Daoy (cell line): ENCODE data around the gene PATE4. TPM values are rescaled to one million over a fixed set of nuclear protein-coding genes. Genes with fewer than 3 reads are reported as not detected.
"Not testable (repeated sequence)": the region's sequence is repeated elsewhere in the genome, so short reads cannot be mapped to it uniquely, and the experiment has no call there.

ENCODE experiments used
- DNase-seq: peaks from one replicate; pipeline ENCODE4 v3.0.0-alpha.2; 2015; ENCODE audit warnings: low read depth
- total RNA-seq: library from RNA; depleted of rRNA; stranded (reverse); fragments of >200 nt; shearing (Covaris generic); gene quantifications from 2 replicates; pipeline ENCODE4 v1.2.3, GENCODE V29; 2014; rRNA removed

The PATE4 gene, protein sequence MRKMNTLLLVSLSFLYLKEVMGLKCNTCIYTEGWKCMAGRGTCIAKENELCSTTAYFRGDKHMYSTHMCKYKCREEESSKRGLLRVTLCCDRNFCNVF
- total RNA-seq = not detected in 2 replicates

DNA sequence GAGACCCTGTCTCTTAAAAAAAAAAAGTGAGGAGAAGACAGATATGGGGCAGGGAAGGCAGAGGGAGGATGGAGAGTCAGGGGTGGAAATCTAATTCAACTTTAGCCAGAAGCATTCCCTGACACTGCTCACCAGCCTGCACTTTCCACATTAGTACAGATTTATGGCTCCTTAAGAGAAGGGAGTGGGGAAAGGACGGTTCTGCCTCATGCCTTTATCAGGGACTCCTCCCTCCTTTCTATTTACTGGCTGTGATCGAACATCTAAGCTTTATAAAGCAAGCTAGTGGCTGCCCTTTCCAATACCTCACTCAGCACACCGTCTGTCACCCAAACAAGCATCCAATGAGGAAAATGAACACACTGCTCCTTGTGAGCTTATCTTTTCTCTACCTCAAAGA is at the start of gene PATE4:
PATE4 (plus strand) TSS at position 301 of the 400 bp plus-strand sequence; CDS start at position 345, 44 bp downstream.
- no peak for DNase-seq

DNA sequence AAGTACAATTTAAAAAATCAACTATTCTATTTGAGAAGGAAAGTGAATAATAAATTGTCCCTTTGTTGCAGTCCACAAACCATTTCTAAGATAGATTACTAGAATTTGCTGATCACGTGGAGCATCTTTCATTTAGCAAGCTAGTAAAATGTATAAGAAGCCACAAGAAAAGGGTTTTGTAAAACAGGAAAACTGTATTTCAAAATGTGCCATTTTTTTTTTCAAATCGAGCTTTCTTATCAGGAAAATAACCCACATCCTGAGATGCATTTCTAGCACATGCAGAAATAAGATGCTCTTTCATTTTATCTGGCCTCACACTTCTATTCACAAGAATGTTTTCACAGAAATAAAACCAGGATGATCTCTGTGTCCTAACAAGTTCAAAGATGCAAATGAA is 48.4 kb upstream of the PATE4 start:
- no peak for DNase-seq

DNA sequence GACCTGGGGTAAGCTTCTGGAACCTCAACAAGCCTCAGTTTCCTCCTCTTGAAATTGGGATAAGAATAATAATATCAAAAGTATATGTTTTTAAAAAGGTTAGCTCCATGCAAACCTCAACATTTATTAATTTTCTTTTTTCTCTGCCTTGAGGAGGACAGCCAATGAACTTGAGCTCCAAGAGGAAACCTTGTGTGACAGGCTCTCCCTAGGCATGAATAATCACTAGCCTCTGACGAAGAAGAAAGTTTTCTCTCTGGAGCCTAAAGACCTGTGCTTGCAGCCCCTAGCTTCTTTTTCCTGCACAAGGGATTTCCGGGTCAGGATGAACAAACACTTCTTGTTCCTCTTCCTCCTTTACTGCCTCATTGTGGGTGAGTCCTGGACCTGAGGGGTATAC is 45.3 kb upstream of the PATE4 start, which contains the start of gene PATE3:
PATE3 (plus strand) TSS at position 301 of the 400 bp plus-strand sequence; CDS start at position 326, 25 bp downstream.
- no peak for DNase-seq

DNA sequence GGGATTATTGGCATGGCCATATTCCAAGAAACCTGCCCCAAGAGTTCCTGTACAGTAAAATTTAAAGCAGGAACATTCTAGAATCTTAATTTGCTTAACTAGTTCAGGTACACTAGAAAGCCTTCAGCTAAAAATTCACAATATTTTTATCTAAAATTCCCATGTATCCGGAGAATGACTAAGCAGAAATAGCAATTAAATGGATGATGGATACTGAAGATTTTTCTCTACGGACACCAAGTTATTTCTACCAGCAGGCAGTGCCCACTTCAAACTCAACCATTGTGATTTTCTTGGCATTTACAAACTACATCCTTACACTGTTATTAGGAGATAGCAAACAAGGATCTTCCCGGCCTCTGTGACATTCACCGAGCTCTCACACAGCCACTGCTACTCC is 42.3 kb upstream of the PATE4 start:
- no peak for DNase-seq

DNA sequence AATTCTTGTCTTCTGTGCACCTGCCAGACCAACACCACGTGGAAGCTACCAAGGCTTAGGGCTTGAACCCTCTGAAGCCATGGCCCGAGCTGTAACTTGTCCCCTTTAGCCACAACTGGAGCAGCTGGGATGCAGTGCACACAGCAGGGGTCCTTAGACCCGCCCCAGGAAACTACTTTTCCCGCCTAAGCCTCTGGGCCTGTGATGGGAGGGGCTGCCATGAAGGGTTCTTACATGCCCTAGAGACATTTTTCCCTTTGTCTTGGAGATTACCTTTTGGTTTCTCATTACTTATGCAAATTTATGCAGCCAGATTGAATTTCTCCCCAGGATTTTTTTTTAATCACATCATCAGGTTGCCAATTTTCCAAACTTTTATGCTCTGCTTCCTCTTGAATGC is 35.5 kb upstream of the PATE4 start:
- no peak for DNase-seq

DNA sequence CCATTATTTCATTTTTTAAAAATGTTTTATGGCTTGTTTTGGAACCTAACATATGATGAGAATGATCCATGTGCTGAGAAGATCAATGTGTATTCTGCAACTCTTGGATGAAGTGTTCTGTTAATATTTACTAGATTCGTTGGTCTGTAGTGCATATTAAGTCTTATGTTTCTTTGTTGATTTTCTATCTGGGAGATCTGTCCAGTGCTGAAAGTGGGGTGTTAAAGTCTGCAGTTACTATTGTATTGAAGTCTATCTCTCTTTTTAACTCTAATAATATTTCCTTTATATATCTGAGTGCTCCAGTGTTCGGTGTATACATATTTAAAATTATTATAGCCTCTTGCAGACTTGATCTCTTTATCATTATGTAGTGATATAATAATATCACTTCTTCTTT is 33.3 kb upstream of the PATE4 start:
- no peak for DNase-seq

DNA sequence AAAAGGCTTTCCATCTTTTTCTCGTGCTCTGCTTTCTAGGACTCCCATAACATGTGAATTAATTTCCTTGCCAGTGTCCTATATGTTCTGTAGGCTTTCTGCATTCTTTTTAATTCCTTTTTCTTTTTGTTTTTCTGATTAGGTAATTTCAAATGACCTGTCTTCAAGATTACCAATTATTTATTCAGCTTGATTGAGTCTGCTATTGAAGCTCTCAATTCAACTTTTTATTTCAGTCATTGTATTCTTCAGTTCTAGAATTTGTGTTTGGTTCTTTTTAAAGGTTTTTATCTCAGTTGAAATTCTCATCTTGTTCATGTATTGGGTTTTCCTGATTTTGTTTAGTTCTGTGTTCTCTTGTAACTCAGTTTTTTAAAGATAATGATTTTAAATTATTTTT is 30.7 kb upstream of the PATE4 start:
- DNase-seq = no peak

DNA sequence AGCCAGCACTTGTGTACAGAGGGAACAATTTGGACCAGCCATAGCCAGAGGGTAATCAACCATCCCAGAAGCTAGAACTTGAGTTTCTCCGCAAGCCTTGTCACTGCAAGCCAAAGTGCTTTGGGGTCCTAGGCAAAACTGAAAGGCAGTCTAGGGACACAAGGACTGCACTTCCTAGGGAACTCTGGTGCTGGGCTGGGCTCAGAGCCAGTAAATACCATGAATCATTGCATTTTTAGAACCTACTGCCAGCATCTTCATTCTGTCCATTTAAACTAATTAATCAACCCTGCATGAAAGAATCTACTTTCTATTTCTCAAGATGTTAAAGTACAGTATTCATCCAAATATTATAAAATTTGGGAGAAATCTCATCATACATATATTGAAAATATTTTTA is 25.2 kb upstream of the PATE4 start:
- DNase-seq = peak; percentile 8

DNA sequence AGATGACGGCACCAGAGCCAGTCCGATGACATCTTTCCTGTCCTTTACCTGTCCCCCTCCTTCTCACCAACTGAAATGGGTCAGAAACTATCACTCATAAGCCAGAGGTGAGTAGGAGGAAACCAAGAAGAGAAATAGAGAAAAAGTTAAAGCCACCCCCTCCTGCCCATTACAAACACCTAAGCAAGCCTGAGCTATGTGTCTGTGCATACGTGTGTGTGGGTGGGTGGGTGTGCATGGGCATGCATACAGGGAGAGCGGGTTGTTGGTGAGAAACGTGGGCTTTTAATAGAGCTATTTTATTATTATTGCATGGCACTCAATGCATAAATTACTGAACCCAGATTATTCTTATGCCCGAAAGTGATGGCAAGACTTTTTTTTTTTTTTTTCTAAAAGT is 2.6 kb downstream of the PATE4 start:
- DNase-seq = no peak

DNA sequence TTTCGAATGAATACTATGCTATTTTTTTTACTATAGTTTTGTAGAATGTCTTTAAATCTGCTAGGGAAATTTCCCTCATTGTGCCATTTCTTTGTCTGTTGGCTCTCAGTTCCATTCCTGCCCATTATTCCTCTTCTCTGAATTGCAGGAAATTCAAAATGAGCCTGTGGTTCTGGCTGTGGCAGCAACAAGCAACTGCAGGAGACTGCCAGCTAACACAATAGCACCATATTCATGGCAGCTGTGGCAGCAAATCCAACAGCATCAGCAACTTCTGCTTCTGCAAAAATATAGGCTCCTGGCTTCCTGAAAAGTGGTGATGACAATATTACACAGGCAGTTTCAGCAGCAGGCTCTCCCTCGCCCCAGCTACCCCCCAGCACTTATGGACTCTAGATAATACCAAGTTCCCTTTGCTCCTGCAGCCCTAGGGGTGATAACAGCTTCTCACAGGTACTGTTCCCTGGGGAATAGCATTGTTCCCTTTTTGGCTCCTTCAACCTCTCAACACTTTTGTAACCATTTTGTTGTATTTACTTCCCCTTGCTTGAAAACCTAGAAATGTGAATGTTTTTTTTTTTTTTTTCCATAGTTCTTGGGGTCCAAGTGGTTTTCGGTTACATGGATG is 9.3 kb downstream of the PATE4 start:
- no peak for DNase-seq

DNA sequence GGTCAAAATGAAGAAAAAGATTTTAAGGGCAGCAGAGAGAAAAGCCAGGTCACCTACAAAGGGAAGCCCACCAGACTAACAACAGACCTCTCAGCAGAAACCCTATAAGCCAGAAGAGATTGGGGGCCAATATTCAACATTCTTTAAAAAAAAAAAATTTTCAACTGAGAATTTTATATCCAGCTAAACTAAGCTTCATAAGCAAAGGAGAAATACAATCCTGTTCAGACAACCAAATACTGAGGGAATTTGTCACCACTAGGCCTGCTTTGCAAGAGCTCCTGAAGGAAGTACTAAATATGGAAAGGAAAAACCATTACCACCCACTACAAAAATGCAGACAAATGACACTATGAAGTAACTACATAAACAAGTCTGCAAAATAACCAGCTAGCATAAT is 13.1 kb downstream of the PATE4 start:
- DNase-seq = no peak

DNA sequence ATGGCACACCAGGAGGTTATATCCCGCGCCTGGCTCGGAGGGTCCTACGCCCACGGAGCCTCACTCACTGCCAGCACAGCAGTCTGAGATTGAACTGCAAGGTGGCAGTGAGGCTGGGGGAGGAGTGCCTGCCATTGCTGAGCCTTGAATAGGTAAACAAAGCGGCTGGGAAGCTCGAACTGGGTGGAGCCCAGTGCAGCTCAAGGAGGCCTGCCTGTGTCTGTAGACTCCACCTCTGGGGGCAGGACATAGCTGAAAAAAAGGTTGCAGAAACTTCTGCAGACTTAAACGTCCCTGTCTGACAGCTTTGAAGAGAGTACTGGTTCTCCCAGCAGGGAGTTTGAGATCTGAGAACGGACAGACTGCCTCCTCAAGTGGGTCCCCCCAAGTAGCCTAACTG is 24.6 kb downstream of the PATE4 start:
- DNase-seq = not testable (repeated sequence)

DNA sequence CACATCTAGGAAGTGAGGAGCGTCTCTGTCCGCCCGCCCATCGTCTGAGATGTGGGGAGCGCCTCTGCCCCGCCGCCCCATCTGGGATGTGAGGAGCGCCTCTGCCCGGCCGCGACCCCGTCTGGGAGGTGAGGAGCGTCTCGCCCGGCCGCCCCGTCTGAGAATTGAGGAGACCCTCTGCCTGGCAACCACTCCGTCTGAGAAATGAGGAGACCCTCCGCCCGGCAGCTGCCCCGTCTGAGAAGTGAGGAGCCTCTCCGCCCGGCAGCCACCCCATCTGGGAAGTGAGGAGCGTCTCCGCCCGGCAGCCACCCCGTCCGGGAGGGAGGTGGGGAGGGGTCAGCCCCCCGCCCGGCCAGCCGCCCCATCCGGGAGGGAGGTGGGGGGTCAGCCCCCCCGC is 29.7 kb downstream of the PATE4 start:
- DNase-seq = not testable (repeated sequence)

DNA sequence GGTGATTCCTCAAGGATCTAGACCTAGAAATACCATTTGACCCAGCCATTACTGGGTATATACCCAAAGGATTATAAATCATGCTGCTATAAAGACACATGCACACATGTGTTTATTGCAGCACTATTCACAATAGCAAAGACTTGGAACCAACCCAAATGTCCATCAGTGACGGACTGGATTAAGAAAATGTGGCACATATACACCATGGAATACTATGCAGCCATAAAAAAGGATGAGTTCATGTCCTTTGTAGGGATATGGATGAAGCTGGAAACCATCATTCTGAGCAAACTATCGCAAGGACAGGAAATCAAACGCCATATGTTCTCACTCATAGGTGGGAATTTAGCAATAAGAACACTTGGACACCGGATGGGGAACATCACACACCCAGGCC is 32.2 kb downstream of the PATE4 start:
- not testable (repeated sequence) for DNase-seq

DNA sequence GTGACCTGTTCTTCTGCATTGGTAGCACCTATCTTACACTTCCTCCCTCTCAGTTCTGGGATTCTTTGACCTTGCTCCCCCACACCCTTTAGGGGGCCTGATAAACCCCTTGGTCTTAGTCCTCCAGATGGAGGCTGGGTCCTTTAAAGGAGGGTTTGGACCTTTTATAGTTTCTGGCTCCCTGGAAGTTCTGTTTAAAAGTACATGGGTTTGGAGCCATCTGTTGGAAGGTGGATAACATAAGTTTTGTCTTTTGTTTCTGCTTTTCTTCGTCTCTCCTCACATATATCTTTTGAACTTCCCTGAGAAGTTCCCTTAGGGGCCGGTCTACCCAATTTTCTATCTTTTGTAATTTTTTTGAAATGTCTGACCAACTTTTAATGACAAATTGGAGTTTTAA is 36.4 kb downstream of the PATE4 start:
- no peak for DNase-seq

DNA sequence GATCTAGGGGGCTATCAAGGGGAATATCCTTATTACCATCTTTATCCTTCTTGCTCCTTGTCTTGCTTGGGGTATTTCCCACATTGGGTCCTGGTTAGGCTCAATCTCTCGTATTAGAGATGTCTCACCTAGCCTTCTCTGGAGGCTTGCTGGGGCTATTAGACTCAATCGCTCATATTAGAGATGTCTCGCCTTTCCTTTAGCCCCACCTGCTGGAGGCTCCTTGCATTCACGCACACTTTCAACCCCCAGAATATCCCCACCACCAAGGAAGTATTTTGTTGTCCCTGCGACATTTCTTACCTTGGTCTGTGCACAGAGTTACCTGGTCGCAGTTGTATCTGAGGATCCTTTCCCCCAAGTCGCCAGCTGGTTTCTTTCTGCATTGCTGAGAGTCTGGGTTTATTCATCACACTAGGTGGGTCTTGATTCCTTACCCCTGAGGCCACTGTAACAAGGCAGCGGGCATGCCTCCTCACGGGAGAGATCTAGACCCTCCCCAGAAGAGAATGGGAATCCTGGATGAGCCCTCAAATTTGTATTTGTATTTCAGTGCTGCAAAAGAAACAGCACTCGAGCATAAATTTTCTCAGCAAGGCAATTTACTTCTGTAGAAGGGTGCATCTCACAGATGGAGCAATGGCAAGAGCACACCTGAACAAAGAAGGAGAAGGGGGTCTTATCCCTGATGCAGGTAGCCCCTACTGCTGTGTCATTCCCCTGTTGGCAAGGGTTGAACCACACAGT is 38.4 kb downstream of the PATE4 start:
- DNase-seq = no peak

DNA sequence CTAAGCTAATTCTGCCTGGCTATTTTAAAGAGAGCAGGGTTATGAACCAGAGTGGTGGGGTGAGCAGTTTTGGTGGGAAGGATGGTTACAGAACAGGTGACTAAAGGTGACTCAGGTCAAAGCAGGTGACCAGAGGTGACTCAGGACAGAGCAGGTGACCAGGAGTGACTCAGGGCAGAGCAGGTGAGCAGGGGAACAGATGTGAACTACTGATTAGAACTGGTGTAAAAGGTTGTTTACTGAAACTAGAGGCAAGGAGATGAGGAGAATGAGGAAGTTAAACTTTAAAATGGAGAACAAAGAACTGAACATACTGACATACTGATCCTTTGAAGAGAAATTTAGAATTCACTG is 39.0 kb downstream of the PATE4 start:
- no peak for DNase-seq

DNA sequence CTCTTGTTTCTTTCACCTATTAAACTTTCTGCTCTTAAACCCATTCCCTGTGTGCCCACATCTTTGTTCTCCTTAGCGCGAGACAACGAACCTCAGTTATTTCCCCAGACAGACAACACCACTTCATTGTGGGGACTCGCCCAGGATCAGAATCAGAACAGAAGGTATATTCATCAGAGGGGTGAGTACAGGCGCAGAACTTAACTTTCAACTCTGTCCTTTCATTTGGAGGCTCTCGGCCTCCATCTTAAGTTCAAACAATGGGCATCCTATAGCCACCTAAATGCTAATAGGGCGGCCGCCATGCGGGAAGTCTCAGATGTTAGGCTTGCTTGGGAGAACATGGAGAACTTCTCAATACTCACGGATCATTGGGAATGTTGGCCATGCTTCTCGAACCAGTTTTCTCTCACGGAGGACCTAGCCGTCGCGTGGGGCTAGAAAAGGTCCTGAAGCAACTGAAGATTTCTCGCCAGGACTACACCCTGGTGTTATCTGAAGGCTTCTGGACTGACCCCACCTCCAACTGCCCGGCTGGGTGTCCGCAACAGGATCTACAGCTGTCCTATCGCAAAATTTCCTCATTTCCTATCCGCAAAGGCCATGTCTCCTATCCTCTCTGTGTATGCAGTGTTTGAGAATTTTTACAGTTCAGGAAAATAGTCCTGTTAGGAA is 40.9 kb downstream of the PATE4 start:
- DNase-seq = peak; percentile 29

DNA sequence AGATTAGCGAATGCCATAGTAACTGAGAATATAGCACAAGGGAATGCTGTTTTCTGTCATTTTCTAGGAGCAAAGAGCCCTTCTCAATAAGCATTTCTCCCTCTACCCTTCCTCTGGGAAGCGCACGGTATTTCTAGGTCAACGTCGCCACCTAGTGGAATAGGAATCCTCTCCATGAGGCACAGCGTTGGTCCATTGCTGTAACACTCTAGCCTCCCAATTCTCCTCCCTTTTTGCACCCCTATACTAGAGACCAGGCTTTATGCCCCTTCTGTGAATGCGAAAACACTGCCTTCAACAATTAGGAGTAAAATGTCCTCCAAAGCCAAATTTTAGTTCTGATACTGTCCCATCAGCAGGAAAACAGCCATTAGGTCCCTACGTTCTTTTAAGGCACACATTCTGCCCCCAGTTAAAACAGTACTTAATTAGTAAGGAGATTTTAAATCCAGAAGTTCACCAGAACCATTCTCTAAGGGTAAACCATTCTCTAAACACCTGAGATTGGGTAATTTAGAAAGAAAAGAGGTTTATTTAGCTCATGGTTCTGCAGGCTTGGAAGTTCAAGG is 41.5 kb downstream of the PATE4 start:
- peak; percentile 77 for DNase-seq

DNA sequence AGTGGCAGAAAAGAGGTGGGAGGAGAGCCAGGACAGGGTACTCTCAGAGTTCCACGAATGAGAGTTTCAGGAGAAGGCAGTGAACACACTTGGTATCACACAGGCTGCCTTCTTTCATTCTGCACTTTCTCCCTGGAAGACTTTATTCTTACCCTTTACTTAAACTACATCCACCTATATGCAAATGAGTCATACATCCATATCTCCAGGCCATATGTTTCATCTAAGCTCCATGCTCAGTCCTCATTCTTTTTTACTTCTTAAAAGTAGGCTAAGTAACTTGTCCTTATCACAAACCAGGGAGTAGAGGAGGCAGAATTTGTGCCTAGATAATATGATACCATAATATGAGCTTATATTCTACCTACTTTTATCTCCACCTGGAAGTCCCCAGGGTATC is 48.2 kb downstream of the PATE4 start:
- DNase-seq = no peak

DNA sequence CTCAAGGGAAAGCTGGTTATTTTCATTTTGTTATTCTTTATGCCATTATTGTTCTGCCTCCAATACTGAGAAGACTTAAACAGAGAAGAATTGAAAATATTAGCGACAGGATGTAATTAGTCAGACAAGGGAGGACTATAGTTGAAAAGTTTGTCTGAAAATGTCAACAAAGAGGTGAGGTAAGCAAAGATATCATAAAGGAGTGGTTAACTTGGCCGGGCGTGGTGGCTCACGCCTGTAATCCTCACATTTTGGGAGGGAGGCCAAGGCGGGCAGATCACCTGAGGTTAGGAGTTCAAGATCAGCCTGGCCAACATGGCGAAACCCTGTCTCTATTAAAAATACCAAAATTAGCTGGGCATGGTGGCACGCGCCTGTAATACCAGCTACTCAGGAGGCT is 50.3 kb downstream of the PATE4 start:
- DNase-seq = no peak

DNA sequence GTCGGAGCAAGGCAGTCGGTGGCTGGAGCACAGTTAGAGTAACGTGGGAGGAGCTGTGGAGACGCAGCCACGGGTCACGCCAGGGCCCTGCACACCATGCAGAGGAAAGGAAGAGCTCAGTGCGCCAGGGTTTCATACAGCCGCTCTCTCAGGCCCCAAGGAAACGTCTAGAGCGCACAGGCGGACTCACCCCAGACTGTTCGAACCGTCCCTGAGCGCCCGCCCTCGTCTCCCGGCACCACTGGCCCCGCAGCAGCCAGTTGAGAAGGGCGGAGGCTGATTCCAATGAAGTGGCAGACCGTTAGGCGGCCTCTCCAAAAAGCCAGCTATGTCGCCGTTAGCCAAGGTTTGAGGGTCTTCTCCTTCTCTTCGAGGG is 53.9 kb downstream of the PATE4 start:
- DNase-seq = no peak
